WTC11 (cell line): Measurements from ENCODE around the gene ATM. TPM values are rescaled to one million over a fixed set of nuclear protein-coding genes. Genes with fewer than 3 reads are reported as not detected.

Source experiments
- ATAC-seq: fragments of 200-7000 bp; cut with Tn5 transposase; 2 replicates; pipeline ENCODE4 v1.10.0; 2021; ENCODE audit warnings: mild to moderate bottlenecking, moderate library complexity
- CTCF ChIA-PET: fragments of 300-600 bp; sonication (Branson Sonifier 250); formaldehyde crosslinking; loops from one replicate; lab custom pipeline; 2021; ENCODE audit warnings: antibody characterized with exemption; lab: Charles Lee
- POLR2A ChIA-PET: fragments of 350-600 bp; sonication (Branson Sonifier 250); formaldehyde crosslinking; loops from one replicate; lab custom pipeline; 2021; ENCODE audit warnings: antibody characterized with exemption; lab: Charles Lee
- DNase-seq: peaks from one replicate; pipeline ENCODE4 v3.0.0; 2021; ENCODE audit warnings: low spot score
- H3K27ac Mint-ChIP-seq: 2 replicates; pipeline ENCODE4 v1.8.0; 2021; ENCODE audit warnings: mixed read lengths
- H3K27me3 Mint-ChIP-seq: 2 replicates; pipeline ENCODE4 v1.8.0; 2021; ENCODE audit warnings: low read depth, mild to moderate bottlenecking, moderate library complexity, mixed read lengths
- H3K36me3 Mint-ChIP-seq: 2 replicates; pipeline ENCODE4 v1.8.0; 2021; ENCODE audit warnings: mixed read lengths
- H3K4me1 Mint-ChIP-seq: 2 replicates; pipeline ENCODE4 v1.8.0; 2022; ENCODE audit warnings: mixed read lengths
- H3K4me3 Mint-ChIP-seq: 2 replicates; pipeline ENCODE4 v1.8.0; 2021; ENCODE audit warnings: mild to moderate bottlenecking, moderate library complexity, mixed read lengths
- H3K9me3 Mint-ChIP-seq: 2 replicates; pipeline ENCODE4 v1.8.0; 2021; ENCODE audit warnings: mixed read lengths
- AFF4 ChIP-seq: sonication (generic); formaldehyde crosslinking; IDR thresholded peaks from 2 replicates; pipeline ENCODE4 v1.8.1; 2023; ENCODE audit warnings: mild to moderate bottlenecking, missing genetic modification reagents, borderline replicate concordance
- ATF2 ChIP-seq: sonication (generic); formaldehyde crosslinking; IDR thresholded peaks from 2 replicates; pipeline ENCODE4 v1.8.1; 2022; ENCODE audit warnings: low read depth, missing genetic modification reagents, borderline replicate concordance
- E2F4 ChIP-seq: sonication (generic); formaldehyde crosslinking; IDR thresholded peaks from 2 replicates; pipeline ENCODE4 v1.8.1; 2022; ENCODE audit warnings: low read depth, mild to moderate bottlenecking, moderate library complexity, missing genetic modification reagents, borderline replicate concordance
- E2F5 ChIP-seq: sonication (generic); formaldehyde crosslinking; IDR thresholded peaks from 2 replicates; pipeline ENCODE4 v1.8.1; 2022; ENCODE audit warnings: mild to moderate bottlenecking, moderate library complexity, missing genetic modification reagents
- ESRRA ChIP-seq: sonication (generic); formaldehyde crosslinking; IDR thresholded peaks from 2 replicates; pipeline ENCODE4 v1.8.1; 2022; ENCODE audit warnings: mild to moderate bottlenecking, missing genetic modification reagents, borderline replicate concordance
- FOXP4 ChIP-seq: sonication (generic); formaldehyde crosslinking; IDR thresholded peaks from 2 replicates; pipeline ENCODE4 v1.8.0; 2022; ENCODE audit warnings: mild to moderate bottlenecking, missing genetic modification reagents
- GABPB1 ChIP-seq: sonication (generic); formaldehyde crosslinking; IDR thresholded peaks from 2 replicates; pipeline ENCODE4 v1.8.1; 2023; ENCODE audit warnings: mild to moderate bottlenecking, missing genetic modification reagents
- JUN ChIP-seq: sonication (generic); formaldehyde crosslinking; IDR thresholded peaks from 2 replicates; pipeline ENCODE4 v1.8.0; 2023; ENCODE audit warnings: mild to moderate bottlenecking, missing genetic modification reagents
- TCF7 ChIP-seq: sonication (generic); formaldehyde crosslinking; IDR thresholded peaks from 2 replicates; pipeline ENCODE4 v1.8.0; 2022; ENCODE audit warnings: mild to moderate bottlenecking, low read depth, missing genetic modification reagents, moderate library complexity
- ZNF232 ChIP-seq: sonication (generic); formaldehyde crosslinking; IDR thresholded peaks from 2 replicates; pipeline ENCODE4 v1.8.0; 2022; ENCODE audit warnings: mild to moderate bottlenecking, missing genetic modification reagents
- ZNF281 ChIP-seq: sonication (generic); formaldehyde crosslinking; IDR thresholded peaks from 2 replicates; pipeline ENCODE4 v1.8.0; 2023; ENCODE audit warnings: mild to moderate bottlenecking, missing genetic modification reagents
- ZNF671 ChIP-seq: fragments of 250-450 bp; sonication (Bioruptor Pico); IDR thresholded peaks from 2 replicates; pipeline ENCODE4 v1.8.0; 2021; ENCODE audit warnings: mild to moderate bottlenecking
- total RNA-seq: library from RNA; stranded (reverse); gene quantifications from 3 replicates; pipeline ENCODE4 v1.2.3, GENCODE V29; 2021

The ATM gene
- total RNA-seq, 1 experiment from 2014 or later, result 49.5 TPM

- TF ChIP-seq ZNF281 (no peak), AFF4 (CRISPR knock-in tag) (no peak), ZNF671 (CRISPR knock-in tag) (no peak)
Observed at GRCh38 chr11:108345767-108346166, 122.9 kb downstream of the ATM start (continued).

GRCh38 chr11:108346451-108346850 is 123.6 kb downstream of the ATM start:
- no peak for ATAC-seq
- no peak overlapping the region for H3K27ac Mint-ChIP-seq
- H3K4me3 Mint-ChIP-seq, result no peak overlapping the region
- H3K36me3 Mint-ChIP-seq, result peaks cover 8% of the 10 kb centered on the region
- DNase-seq, result no peak
- H3K4me1 Mint-ChIP-seq, result no peaks in the 10 kb centered on the region; the same call in 1 of the 2 replicates
- CTCF ChIA-PET, result no interaction called here
- TF ChIP-seq ZNF232 (CRISPR knock-in tag) (no peak), JUN (no peak), ATF2 (CRISPR knock-in tag) (no peak)
- no peaks in the 10 kb centered on the region for H3K9me3 Mint-ChIP-seq
- POLR2A ChIA-PET, result no interaction called here
- no peaks in the 10 kb centered on the region for H3K27me3 Mint-ChIP-seq

GRCh38 chr11:108351468-108351867 is 128.6 kb downstream of the ATM start:
- Mint-ChIP-seq H3K9me3 (no peaks in the 10 kb centered on the region), H3K27me3 (no peaks in the 10 kb centered on the region), H3K36me3 (peaks cover 36% of the 10 kb centered on the region), H3K4me3 (no peak overlapping the region), H3K4me1 (peaks cover under 1% of the 10 kb centered on the region), H3K27ac (no peak overlapping the region)
- POLR2A ChIA-PET, result no interaction called here
- CTCF ChIA-PET, result no interaction called here
- no peak for ATAC-seq
- TF ChIP-seq FOXP4 (CRISPR knock-in tag), result no peak
- TF ChIP-seq E2F4 (CRISPR knock-in tag), result no peak
- TF ChIP-seq ESRRA (CRISPR knock-in tag), result no peak
- no peak for TF ChIP-seq ATF2 (CRISPR knock-in tag)
- no peak for TF ChIP-seq GABPB1
- no peak for TF ChIP-seq TCF7
- no peak for TF ChIP-seq E2F5
- DNase-seq, result no peak
